Natural killer cell (primary cell): ENCODE results near the gene FYB2. TPM values are rescaled to one million over a fixed set of nuclear protein-coding genes. Genes with fewer than 3 reads are reported as not detected.

ENCODE experiments used
- ATAC-seq, 3 donors: fragments of 150-1000 bp in 2 of 3; fragments of 200-7000 bp in 1 of 3; cut with Tn5 transposase; 1 replicate in 1 of 3; 2 replicates in 2 of 3; pipeline ENCODE4 v1.10.0; 2021; ENCODE audit warnings: mild to moderate bottlenecking in 2 of 3, moderate library complexity in 2 of 3
- DNase-seq, 2 donors: peaks; one replicate each; pipeline versions ENCODE4 v3.0.0 to v3.0.0-alpha.2; 2013 to 2021; ENCODE audit warnings: mixed read lengths in 1 of 2
- H3K27ac ChIP-seq: one replicate; pipeline ENCODE4 v1.5.1; 2013; ENCODE audit warnings: mild to moderate bottlenecking, low read length
- H3K27me3 ChIP-seq: one replicate; pipeline ENCODE4 v1.6.1; 2013; ENCODE audit warnings: low read length; ENCODE audit not compliant: control insufficient read depth, insufficient read depth
- H3K36me3 ChIP-seq: one replicate; pipeline ENCODE4 v1.6.1; 2013; ENCODE audit warnings: low read length; ENCODE audit not compliant: control insufficient read depth, insufficient read depth
- H3K4me1 ChIP-seq: one replicate; pipeline ENCODE4 v1.6.1; 2013; ENCODE audit warnings: low read length; ENCODE audit not compliant: control insufficient read depth, insufficient read depth
- H3K4me3 ChIP-seq: one replicate; pipeline ENCODE4 v1.5.1; 2013; ENCODE audit warnings: low read length
- H3K9me3 ChIP-seq: one replicate; pipeline ENCODE4 v1.6.1; 2013; ENCODE audit warnings: low read length; ENCODE audit not compliant: control insufficient read depth, insufficient read depth
- H3K27ac Mint-ChIP-seq, 2 donors: one replicate each; pipeline ENCODE4 v1.8.0; 2022; ENCODE audit warnings: mild to moderate bottlenecking in 2 of 2, mixed read lengths in 2 of 2, moderate library complexity in 1 of 2
- H3K27me3 Mint-ChIP-seq, 2 donors: one replicate each; pipeline ENCODE4 v1.8.0; 2022; ENCODE audit warnings: low read depth in 2 of 2, mixed read lengths in 2 of 2
- H3K36me3 Mint-ChIP-seq: one replicate; pipeline ENCODE4 v1.8.0; 2022; ENCODE audit warnings: mixed read lengths
- H3K4me1 Mint-ChIP-seq, 2 donors: one replicate each; pipeline ENCODE4 v1.8.0; 2022; ENCODE audit warnings: mixed read lengths in 2 of 2
- H3K4me3 Mint-ChIP-seq: one replicate; pipeline ENCODE4 v1.8.0; 2022; ENCODE audit warnings: mild to moderate bottlenecking, moderate library complexity, mixed read lengths
- H3K9me3 Mint-ChIP-seq, 2 donors: one replicate each; pipeline ENCODE4 v1.8.0; 2022; ENCODE audit warnings: mixed read lengths in 2 of 2
- WGBS: methylation state at CpG from one replicate; pipeline ENCODE4 v1.1.7; 2013; ENCODE audit warnings: missing lambda C conversion rate; ENCODE audit not compliant: insufficient coverage; 5-methylcytosine and 5-hydroxymethylcytosine counted together
- intact Hi-C: fragments of 100-400 bp; cut with micrococcal nuclease; formaldehyde crosslinking; loops from one replicate; pipeline ENCODE4 v1.14.2; 2022
- total RNA-seq, 4 donors: library from RNA; stranded (reverse); fragments of 120-200 nt in 1 of 4; gene quantifications; one replicate each; pipeline versions ENCODE4 v1.2.3 to v1.2.4, GENCODE V29; 2013 to 2022
- TF ChIP-seq, protein P1 (sequence below): fragments of 200-600 bp; IDR thresholded peaks from one replicate; pipeline ENCODE4 v1.8.0; 2022; ENCODE audit warnings: antibody characterized with exemption

Gene FYB2
- total RNA-seq, 3 donors from 2014 or later (not counting 1 experiment from before 2014, with no cell fraction given), result not detected

DNA sequence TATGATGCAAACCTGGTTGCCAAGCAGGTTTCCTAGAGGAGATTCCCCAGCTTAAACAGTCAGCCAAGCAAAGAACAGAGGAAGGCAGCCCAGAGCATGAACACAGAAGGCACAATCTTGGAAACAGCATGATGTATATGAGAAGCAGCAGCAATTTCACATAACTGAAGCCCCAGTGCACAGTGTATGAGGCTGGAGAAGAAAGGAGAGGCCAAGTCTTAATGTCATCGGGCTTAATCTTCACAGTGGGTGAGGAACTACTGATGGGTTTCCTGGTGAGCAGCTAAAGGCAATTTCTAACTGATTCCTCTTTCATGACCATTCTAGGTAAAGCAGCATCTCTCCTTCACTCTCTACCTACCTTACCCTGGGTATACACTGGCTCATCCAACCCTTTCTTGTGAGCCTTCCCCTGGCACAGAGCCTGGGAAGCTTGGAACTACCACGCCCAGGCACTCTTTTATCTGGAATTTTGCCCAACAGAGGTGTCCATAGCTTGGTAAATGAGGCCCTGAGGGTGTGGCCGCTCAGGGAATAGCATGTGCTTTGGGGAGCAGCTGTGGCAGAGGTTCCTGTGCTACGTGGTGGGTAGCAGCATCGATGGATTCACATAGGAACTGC is 22.0 kb downstream of the FYB2 start:
- H3K27me3 Mint-ChIP-seq, result peaks cover 13 to 23% of the 10 kb centered on the region in 2 donors
- no peaks in the 10 kb centered on the region for H3K9me3 Mint-ChIP-seq
- Histone ChIP-seq H3K36me3 (no peaks in the 10 kb centered on the region), H3K4me1 (no peaks in the 10 kb centered on the region), H3K9me3 (no peaks in the 10 kb centered on the region), H3K27ac (no peak overlapping the region), H3K4me3 (no peak overlapping the region), H3K27me3 (no peaks in the 10 kb centered on the region)
- no peaks in the 10 kb centered on the region for H3K4me1 Mint-ChIP-seq
- H3K36me3 Mint-ChIP-seq, result no peaks in the 10 kb centered on the region
- 80% methylated on average over 5 of the region's 5 CpGs for WGBS
- no peak overlapping the region for H3K4me3 Mint-ChIP-seq
- ATAC-seq, result no peak
- DNase-seq, result no peak
- TF ChIP-seq, protein P1, sequence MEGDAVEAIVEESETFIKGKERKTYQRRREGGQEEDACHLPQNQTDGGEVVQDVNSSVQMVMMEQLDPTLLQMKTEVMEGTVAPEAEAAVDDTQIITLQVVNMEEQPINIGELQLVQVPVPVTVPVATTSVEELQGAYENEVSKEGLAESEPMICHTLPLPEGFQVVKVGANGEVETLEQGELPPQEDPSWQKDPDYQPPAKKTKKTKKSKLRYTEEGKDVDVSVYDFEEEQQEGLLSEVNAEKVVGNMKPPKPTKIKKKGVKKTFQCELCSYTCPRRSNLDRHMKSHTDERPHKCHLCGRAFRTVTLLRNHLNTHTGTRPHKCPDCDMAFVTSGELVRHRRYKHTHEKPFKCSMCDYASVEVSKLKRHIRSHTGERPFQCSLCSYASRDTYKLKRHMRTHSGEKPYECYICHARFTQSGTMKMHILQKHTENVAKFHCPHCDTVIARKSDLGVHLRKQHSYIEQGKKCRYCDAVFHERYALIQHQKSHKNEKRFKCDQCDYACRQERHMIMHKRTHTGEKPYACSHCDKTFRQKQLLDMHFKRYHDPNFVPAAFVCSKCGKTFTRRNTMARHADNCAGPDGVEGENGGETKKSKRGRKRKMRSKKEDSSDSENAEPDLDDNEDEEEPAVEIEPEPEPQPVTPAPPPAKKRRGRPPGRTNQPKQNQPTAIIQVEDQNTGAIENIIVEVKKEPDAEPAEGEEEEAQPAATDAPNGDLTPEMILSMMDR, result no peak
- no peak overlapping the region for H3K27ac Mint-ChIP-seq
- intact Hi-C loops, result no loop called here

DNA sequence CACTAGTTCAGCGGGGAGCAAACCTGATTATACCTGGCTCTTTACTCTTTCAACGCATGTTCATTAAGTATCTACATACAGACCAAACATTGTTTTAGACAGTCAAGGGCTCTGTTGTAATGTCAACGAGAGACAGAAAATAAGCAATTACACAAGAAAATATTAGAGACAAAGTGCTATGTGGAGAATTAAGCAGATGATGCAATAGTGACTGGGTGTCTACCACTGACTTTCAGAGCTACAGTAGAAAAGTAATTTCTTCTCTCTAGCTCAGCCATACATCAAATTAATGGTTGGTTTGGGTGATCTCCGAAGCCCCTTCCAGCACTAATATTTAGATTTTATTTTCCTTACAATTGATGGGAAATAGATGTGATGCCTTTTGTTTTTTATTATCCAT is 23.3 kb downstream of the FYB2 start:
- Mint-ChIP-seq H3K4me3 (no peak overlapping the region), H3K4me1 (no peaks in the 10 kb centered on the region), H3K27me3 (peaks cover 13 to 31% of the 10 kb centered on the region in 2 donors), H3K9me3 (no peaks in the 10 kb centered on the region), H3K27ac (no peak overlapping the region), H3K36me3 (no peaks in the 10 kb centered on the region)
- Histone ChIP-seq H3K36me3 (no peaks in the 10 kb centered on the region), H3K4me1 (no peaks in the 10 kb centered on the region), H3K27ac (no peak overlapping the region), H3K9me3 (no peaks in the 10 kb centered on the region), H3K27me3 (no peaks in the 10 kb centered on the region), H3K4me3 (no peak overlapping the region)
- WGBS, result 100% methylated on average over 2 of the region's 4 CpGs
- TF ChIP-seq, protein P1, result no peak
- DNase-seq (no peak), ATAC-seq (no peak)
- intact Hi-C loops, result no loop called here

DNA sequence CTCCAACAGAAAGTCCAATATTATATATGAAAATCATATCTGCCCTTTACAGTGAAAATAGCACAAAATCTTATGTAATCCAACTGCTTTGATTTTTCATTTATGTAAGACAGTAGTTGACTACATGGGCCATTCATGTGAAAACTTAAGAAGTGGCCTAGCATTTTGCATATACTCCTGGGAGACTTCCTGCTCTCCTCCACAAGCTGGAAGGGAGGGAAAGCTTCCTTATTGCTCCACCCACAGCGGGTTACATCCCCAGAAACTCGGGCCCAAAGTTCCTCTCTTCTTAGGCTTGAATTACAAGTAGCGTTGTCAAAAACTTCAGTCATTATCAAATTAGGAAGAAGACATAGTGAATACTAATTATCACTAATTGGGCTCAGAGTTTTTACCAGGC is 29.2 kb downstream of the FYB2 start:
- no peaks in the 10 kb centered on the region for H3K27me3 ChIP-seq
- Mint-ChIP-seq H3K27me3 (peaks cover 17 to 47% of the 10 kb centered on the region in 2 donors), H3K27ac (no peak overlapping the region), H3K4me1 (no peaks in the 10 kb centered on the region), H3K36me3 (no peaks in the 10 kb centered on the region), H3K4me3 (no peak overlapping the region), H3K9me3 (peaks cover 0 to 4% of the 10 kb centered on the region in 2 donors)
- WGBS, result 86% methylated on average over 1 of the region's 3 CpGs
- no peaks in the 10 kb centered on the region for H3K9me3 ChIP-seq
- no peak for DNase-seq
- TF ChIP-seq, protein P1, result no peak
- no peak overlapping the region for H3K27ac ChIP-seq
- H3K4me3 ChIP-seq, result no peak overlapping the region
- no peaks in the 10 kb centered on the region for H3K36me3 ChIP-seq
- no peaks in the 10 kb centered on the region for H3K4me1 ChIP-seq
- intact Hi-C loops, result no loop called here
- no peak for ATAC-seq

DNA sequence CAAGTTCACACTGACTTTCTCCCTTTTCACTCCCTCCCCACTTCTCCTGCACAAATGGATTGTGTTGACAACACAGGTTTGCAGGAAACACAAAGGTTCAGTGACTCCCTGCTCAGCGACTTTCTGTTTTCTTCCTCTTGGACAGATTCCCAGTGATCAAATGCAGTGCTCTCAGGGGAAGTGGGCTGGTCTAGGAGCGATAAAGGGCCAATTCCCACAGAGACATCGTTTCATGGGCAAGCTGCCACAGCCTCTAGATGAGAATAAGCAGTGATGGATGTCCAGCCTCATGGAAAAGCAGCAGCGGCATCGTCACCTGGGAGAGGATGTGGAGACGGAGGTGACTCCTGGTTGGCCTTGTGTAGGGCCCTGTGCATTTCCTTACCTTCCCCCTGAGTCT is 30.6 kb downstream of the FYB2 start:
- Mint-ChIP-seq H3K4me3 (no peak overlapping the region), H3K36me3 (no peaks in the 10 kb centered on the region), H3K9me3 (peaks cover 0 to 5% of the 10 kb centered on the region in 2 donors), H3K27me3 (peaks cover 14 to 35% of the 10 kb centered on the region in 2 donors), H3K27ac (no peak overlapping the region), H3K4me1 (no peaks in the 10 kb centered on the region)
- no peak overlapping the region for H3K27ac ChIP-seq
- H3K27me3 ChIP-seq, result no peaks in the 10 kb centered on the region
- ATAC-seq, result no peak
- WGBS, result 19% methylated on average over 6 of the region's 6 CpGs
- H3K4me3 ChIP-seq, result no peak overlapping the region
- DNase-seq, result no peak
- no peaks in the 10 kb centered on the region for H3K36me3 ChIP-seq
- TF ChIP-seq, protein P1, result no peak
- no peaks in the 10 kb centered on the region for H3K9me3 ChIP-seq
- no peaks in the 10 kb centered on the region for H3K4me1 ChIP-seq
- intact Hi-C loops, result no loop called here
